ENCODE measurements around the gene ADGRG6. TPM values are rescaled to one million over a fixed set of nuclear protein-coding genes. Genes with fewer than 3 reads are reported as not detected.

Gene ADGRG6
- total RNA-seq, 1 experiment from 2014 or later = 259 TPM

DNA sequence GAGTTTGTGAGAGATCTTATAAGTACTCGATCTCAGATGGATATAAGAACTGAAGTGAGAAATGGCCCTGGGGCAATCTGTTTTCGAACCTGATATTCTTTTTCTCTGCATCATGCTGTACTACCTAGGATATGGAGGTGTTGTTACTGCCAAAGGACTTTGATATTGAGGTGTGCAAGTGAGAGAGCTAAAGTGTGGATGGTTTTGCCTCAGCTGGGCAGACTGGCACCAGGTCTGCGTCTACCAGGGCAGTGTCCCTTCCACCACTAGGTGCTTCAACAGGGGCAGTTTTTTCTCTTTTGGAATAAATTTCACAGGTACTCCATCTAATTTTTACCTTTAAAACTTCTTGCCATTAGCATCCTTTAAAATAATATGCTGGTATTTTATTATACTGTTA is 35.0 kb downstream of the ADGRG6 start:
- TF ChIP-seq POLR2AphosphoS5 (IDR thresholded peaks at IDR 0.05; ENCODE audit: low read depth, low read length) (peak; percentile 16; the same call in 1 of the 2 replicates), TCF7L2 (IDR thresholded peaks at IDR 0.05; ENCODE audit: low read depth, low read length) (no peak), SIN3A (IDR thresholded peaks at IDR 0.05; ENCODE audit: borderline replicate concordance, insufficient read depth, low read depth, low read length) (no peak)
- TF ChIP-seq, protein P1, sequence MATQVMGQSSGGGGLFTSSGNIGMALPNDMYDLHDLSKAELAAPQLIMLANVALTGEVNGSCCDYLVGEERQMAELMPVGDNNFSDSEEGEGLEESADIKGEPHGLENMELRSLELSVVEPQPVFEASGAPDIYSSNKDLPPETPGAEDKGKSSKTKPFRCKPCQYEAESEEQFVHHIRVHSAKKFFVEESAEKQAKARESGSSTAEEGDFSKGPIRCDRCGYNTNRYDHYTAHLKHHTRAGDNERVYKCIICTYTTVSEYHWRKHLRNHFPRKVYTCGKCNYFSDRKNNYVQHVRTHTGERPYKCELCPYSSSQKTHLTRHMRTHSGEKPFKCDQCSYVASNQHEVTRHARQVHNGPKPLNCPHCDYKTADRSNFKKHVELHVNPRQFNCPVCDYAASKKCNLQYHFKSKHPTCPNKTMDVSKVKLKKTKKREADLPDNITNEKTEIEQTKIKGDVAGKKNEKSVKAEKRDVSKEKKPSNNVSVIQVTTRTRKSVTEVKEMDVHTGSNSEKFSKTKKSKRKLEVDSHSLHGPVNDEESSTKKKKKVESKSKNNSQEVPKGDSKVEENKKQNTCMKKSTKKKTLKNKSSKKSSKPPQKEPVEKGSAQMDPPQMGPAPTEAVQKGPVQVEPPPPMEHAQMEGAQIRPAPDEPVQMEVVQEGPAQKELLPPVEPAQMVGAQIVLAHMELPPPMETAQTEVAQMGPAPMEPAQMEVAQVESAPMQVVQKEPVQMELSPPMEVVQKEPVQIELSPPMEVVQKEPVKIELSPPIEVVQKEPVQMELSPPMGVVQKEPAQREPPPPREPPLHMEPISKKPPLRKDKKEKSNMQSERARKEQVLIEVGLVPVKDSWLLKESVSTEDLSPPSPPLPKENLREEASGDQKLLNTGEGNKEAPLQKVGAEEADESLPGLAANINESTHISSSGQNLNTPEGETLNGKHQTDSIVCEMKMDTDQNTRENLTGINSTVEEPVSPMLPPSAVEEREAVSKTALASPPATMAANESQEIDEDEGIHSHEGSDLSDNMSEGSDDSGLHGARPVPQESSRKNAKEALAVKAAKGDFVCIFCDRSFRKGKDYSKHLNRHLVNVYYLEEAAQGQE (IDR thresholded peaks at IDR 0.05; ENCODE audit: insufficient read depth in 1 of 2, low read depth in 2 of 2, low read length in 1 of 2) = no peak
- TF ChIP-seq, protein P2, sequence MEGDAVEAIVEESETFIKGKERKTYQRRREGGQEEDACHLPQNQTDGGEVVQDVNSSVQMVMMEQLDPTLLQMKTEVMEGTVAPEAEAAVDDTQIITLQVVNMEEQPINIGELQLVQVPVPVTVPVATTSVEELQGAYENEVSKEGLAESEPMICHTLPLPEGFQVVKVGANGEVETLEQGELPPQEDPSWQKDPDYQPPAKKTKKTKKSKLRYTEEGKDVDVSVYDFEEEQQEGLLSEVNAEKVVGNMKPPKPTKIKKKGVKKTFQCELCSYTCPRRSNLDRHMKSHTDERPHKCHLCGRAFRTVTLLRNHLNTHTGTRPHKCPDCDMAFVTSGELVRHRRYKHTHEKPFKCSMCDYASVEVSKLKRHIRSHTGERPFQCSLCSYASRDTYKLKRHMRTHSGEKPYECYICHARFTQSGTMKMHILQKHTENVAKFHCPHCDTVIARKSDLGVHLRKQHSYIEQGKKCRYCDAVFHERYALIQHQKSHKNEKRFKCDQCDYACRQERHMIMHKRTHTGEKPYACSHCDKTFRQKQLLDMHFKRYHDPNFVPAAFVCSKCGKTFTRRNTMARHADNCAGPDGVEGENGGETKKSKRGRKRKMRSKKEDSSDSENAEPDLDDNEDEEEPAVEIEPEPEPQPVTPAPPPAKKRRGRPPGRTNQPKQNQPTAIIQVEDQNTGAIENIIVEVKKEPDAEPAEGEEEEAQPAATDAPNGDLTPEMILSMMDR (IDR thresholded peaks at IDR 0.05) = peak; percentile 31
- intact Hi-C loops (cut with micrococcal nuclease; ENCODE audit: unreplicated experiment) = no loop called here
- Histone ChIP-seq H3K4me1 (ENCODE audit: control insufficient read depth, insufficient read depth, low read length) (peaks cover 89% of the 10 kb centered on the region), H3K9me3 (ENCODE audit: control insufficient read depth, insufficient read depth, low read depth, low read length) (no peaks in the 10 kb centered on the region), H3K27me3 (ENCODE audit: control insufficient read depth, insufficient read depth, low read length) (no peaks in the 10 kb centered on the region), H3K27ac (ENCODE audit: low read length) (peak overlapping the region; percentile 99), H3K4me3 (ENCODE audit: low read depth in 2 of 2, low read length in 2 of 2) (no peak overlapping the region), H3K36me3 (ENCODE audit: control insufficient read depth, insufficient read depth, low read length) (peaks cover 2% of the 10 kb centered on the region; the same call in 1 of the 2 replicates)
- DNase-seq (ENCODE audit: low read depth, low spot score) = no peak
- in situ Hi-C loops (cut with HindIII; ENCODE audit: low pct_unique_long_range_greater_than_20kb, low sequenced_read_pairs) = no loop called here
- BruUV-seq (replicated peaks) = no TSS peak
- POLR2A ChIA-PET = interaction anchor here (0.6 kb wide), 1 partner anchor 20 kb away, joined by 3 read pairs; no protein-coding TSS in a partner anchor
- ATAC-seq = peak; percentile 51
- CTCF ChIA-PET = no interaction called here

DNA sequence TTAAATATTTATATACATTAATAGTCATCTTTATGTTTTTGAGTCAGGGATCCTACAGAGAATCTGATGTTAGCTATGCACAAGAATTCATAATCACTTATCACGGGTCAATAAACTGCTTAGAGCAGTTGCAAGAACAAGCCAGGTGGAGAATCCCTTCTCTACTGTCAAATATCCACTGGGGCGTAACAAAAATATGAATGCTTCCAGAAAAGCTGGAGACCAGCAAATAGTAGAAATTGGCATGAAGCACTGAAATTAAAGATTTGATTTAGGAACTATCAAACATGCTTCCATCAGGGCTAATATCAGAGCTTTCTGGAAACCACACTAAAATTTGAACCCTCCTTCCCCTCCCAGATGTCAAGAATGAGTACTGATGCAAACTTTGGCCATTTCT is 37.3 kb downstream of the ADGRG6 start:
- in situ Hi-C loops (cut with HindIII; ENCODE audit: low pct_unique_long_range_greater_than_20kb, low sequenced_read_pairs) = no loop called here
- Histone ChIP-seq H3K4me1 (ENCODE audit: control insufficient read depth, insufficient read depth, low read length) (peaks cover 89% of the 10 kb centered on the region), H3K27ac (ENCODE audit: low read length) (peak overlapping the region; percentile 58), H3K27me3 (ENCODE audit: control insufficient read depth, insufficient read depth, low read length) (no peaks in the 10 kb centered on the region), H3K4me3 (ENCODE audit: low read depth in 2 of 2, low read length in 2 of 2) (no peak overlapping the region), H3K9me3 (ENCODE audit: control insufficient read depth, insufficient read depth, low read depth, low read length) (no peaks in the 10 kb centered on the region), H3K36me3 (ENCODE audit: control insufficient read depth, insufficient read depth, low read length) (no peaks in the 10 kb centered on the region)
- ATAC-seq (no peak), DNase-seq (ENCODE audit: low read depth, low spot score) (no peak)
- intact Hi-C loops (cut with micrococcal nuclease; ENCODE audit: unreplicated experiment) = no loop called here
- no peak for TF ChIP-seq SIN3A (IDR thresholded peaks at IDR 0.05; ENCODE audit: borderline replicate concordance, insufficient read depth, low read depth, low read length)
- TF ChIP-seq, protein P2 (IDR thresholded peaks at IDR 0.05) = no peak
- TF ChIP-seq, protein P1 (IDR thresholded peaks at IDR 0.05; ENCODE audit: insufficient read depth in 1 of 2, low read depth in 2 of 2, low read length in 1 of 2) = no peak
- no peak for TF ChIP-seq TCF7L2 (IDR thresholded peaks at IDR 0.05; ENCODE audit: low read depth, low read length)
- no peak for TF ChIP-seq POLR2AphosphoS5 (IDR thresholded peaks at IDR 0.05; ENCODE audit: low read depth, low read length)
- no TSS peak for BruUV-seq (replicated peaks)
- POLR2A ChIA-PET = interaction anchor here (1.0 kb wide), 1 partner anchor 16 kb away, joined by 3 read pairs; no protein-coding TSS in a partner anchor
- CTCF ChIA-PET = no interaction called here
